Hematopoietic multipotent progenitor cell treated with erythropoietin and hydrocortisone succinate and interleukin-3 and kit ligand, for 17 days (in vitro differentiated cells): ENCODE data around the gene CUL2.
"Not testable (repeated sequence)": the region's sequence is repeated elsewhere in the genome, so short reads cannot be mapped to it uniquely, and the experiment has no call there.

ENCODE experiments used
- DNase-seq: peaks from one replicate; pipeline ENCODE4 v3.0.0-alpha.2; 2015; ENCODE audit warnings: low spot score

CUL2 gene

GRCh38 chr10:35019041-35020024 lies 70.8 kb downstream of the CUL2 start:
- no peak for DNase-seq

- DNase-seq = no peak
Observed at GRCh38 chr10:35017608-35018007, 72.5 kb downstream of the CUL2 start.

- DNase-seq = no peak
Observed at GRCh38 chr10:35015843-35016408, 74.2 kb downstream of the CUL2 start.

DNA sequence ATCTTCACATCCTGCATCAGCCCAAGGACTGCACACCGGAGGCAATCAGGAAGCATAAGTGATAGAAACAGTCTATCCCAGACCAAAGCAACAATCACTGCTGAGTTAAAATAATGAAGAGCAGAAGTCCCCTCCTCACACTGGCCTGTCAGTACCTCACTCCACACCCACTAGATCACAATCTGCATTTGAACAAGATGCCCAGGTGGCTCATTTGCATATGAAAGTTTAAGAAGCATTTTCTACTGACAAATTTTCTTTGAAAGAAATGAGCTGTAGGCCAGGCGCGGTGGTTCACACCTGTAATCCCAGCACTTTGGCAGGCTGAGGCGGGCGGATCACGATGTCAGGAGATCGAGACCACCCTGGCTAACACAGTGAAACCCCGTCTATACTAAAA lies 77.4 kb downstream of the CUL2 start:
- DNase-seq = no peak

GRCh38 chr10:35011771-35012191 lies 78.4 kb downstream of the CUL2 start:
- DNase-seq = no peak

DNA sequence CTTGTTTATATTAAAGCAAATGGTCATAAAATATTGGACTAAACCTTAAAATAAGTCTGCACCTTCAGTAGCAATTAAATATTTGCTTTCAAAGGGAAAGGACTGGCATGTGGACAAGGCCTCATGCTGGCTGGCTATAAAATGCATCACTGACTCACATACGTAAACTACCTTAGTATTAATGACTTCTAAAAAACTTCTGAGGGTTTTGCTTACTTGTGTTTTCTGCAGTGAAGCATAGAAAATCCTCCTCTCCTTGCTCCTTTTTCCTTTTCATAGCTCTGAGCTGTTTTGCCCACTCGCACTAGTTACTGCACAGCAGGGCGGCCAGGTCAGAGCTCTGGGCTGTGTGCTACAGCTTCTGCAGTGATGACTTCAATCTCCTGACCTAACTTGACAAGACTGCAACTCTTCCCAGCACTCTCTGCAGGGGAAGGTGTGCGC lies 82.3 kb downstream of the CUL2 start:
- DNase-seq = no peak

GRCh38 chr10:35006836-35007235 lies 83.3 kb downstream of the CUL2 start:
- no peak for DNase-seq

DNA sequence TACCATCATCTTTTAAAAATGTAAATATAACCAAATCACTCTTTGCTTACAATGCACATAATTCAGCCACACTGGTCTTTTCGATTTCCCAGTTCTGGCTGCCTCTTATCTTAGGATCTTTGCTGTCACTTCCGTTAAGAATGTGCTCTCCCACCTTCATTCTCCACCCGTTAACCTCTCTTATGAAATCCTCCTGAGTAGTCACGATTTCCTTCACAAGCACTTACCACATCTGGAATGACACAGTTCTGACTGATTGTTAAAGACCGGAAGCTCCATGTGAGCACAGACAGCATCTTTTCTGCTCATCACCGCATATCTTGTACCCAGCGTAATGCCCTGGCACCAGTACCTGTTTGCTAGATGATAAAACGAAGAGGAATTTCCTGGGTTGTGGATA lies 84.3 kb downstream of the CUL2 start:
- no peak for DNase-seq

DNA sequence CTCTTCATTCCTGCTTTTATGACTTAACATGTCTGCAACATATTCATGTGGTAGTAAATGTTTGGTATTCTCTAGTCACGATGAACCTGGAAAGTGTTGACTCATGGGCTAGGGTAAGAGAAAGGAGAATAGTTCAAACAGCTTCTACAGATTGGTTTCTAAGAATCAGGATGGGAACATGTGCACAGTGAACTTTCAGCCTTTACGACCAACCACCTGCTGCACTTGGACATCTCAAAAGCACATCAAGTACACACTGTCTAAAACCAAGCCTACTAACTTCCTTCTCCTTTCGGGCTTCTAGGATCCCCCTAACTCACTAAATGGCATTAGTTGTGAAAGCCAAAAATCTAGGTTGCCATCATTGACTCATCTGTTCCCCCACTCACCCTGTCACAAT lies 85.5 kb downstream of the CUL2 start:
- DNase-seq = no peak

- no peak for DNase-seq
Observed at GRCh38 chr10:35003906-35004305, 86.2 kb downstream of the CUL2 start.

GRCh38 chr10:35000936-35001335 lies 89.2 kb downstream of the CUL2 start:
- no peak for DNase-seq

- DNase-seq = no peak
Observed at GRCh38 chr10:34999532-34999931, 90.6 kb downstream of the CUL2 start.

DNA sequence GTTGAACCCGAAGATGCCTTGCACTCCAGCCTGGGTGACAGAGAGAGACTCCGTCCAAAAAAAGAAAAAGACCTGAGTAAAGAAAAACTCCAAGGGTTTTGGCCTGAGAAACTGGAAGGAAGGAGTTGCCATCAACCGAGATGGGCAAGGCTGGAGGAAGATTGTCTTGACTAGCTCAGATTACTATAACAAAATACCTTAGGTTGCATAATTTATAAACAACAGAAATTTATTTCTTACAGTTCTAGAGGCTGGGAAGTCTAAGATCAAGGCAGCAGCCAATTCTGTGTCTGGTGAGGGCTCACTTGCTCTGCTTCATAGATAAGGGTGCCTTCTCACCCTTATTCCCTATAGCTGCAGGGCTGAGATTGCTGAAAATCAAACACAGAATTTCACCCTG lies 91.2 kb downstream of the CUL2 start:
- no peak for DNase-seq

- no peak for DNase-seq
Observed at GRCh38 chr10:34996843-34997242, 93.3 kb downstream of the CUL2 start.

GRCh38 chr10:34995925-34996324 lies 94.2 kb downstream of the CUL2 start:
- DNase-seq = no peak

DNA sequence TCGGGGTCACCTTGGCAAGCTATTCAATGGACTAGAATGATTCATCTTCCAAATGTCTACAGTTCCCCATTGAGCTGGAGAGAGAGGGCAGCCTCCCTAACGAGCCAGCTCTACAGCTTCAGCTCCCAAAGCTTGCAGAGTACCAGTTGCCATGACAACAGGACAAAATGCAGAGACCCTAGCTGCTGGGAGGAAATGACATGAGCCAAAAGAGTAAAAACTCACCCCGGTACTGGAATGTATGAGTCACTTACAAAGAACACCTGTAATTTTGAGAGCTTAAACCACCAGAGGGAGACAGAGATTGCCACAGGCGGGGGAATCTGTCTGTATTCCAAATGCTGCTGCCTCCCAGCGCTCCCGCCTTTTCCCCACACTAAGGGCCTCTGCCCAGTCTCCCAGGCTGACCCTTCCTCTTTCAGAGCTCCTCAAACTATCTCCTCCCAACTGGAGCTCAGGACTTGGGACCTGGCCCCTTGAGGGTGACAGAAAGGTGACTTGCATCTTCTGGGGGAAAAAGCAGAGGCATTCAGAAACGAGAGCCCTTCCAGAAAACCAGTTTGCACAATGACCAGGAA lies 95.5 kb downstream of the CUL2 start:
- peak; percentile 28 for DNase-seq

- DNase-seq = no peak
Observed at GRCh38 chr10:34993782-34994181, 96.4 kb downstream of the CUL2 start.

- DNase-seq = not testable (repeated sequence)
Observed at GRCh38 chr10:34991117-34991516, 99.0 kb downstream of the CUL2 start.

- no peak for DNase-seq
Observed at GRCh38 chr10:34988397-34989067, 101.6 kb downstream of the CUL2 start.

- no peak for DNase-seq
Observed at GRCh38 chr10:34985823-34986222, 104.3 kb downstream of the CUL2 start.

DNA sequence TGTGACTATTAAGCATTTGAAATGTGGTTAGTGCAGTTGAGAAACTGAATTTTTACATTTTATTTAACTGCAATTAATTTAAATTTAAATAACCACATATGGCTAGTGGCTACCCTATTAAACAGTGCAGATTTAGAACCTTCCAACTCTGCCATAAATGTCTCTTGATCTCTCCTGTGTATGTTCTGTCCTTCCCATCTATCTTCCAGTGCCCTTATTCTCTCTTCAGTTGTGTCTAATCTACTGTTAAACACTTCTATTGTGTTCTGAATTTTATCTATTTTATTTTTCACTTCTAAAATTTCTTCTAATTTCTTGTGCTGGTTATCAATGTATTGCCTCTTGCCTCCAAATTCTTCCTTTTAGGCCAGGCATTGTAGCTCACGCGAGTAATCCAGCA lies 105.0 kb downstream of the CUL2 start:
- no peak for DNase-seq

DNA sequence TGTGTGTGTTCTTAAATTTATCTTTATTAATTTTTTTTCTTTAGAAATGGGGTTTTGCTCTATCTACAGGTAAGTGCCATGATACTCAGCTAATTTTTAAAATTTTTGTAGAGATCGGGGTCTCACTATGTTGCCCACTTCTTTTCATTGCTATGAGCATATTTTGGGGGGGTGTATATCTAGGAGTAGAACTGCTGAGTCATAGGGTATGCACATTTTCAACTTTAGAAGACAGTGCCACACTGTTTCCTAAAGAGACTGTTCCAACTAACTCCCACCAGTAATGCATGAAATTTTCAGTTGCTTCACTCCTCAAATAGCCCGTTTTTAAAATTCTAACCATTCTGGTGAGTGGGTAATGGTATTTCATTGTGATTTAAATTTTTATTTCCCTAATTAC lies 108.3 kb downstream of the CUL2 start:
- DNase-seq = no peak

DNA sequence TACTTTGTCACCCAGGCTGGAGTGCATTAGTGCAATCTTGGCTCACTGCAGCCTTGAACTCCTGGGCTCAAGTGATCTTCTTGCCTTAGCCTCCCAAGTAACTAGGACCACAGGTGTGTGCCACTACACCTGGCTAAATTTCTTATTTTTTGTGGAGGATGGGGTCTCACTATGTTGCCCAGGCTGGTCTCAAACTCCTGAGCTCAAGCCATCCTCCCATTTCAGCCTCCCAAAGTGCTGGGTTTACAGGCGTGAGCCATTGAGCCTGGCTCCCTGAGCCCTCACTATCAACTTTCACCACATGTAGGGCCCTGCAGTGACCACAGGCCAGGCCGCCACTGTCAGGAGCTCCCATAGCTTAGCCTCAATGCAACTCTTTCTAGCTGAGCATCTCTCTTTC lies 110.2 kb downstream of the CUL2 start:
- DNase-seq = no peak
